ENCODE results near the gene ARRDC4. TPM values are rescaled to one million over a fixed set of nuclear protein-coding genes. Genes with fewer than 3 reads are reported as not detected.

The ARRDC4 gene
- polyA plus RNA-seq, 3 donors, result 13.0 to 40.5 (median 19.0) TPM

- peaks cover 62 to 82% of the 10 kb centered on the region in 2 donors for H3K36me3 ChIP-seq (replicated peaks in 1 of 2; ENCODE audit: control insufficient read depth in 1 of 2, insufficient read depth in 2 of 2, low read length in 2 of 2)
- TF ChIP-seq, protein P1, sequence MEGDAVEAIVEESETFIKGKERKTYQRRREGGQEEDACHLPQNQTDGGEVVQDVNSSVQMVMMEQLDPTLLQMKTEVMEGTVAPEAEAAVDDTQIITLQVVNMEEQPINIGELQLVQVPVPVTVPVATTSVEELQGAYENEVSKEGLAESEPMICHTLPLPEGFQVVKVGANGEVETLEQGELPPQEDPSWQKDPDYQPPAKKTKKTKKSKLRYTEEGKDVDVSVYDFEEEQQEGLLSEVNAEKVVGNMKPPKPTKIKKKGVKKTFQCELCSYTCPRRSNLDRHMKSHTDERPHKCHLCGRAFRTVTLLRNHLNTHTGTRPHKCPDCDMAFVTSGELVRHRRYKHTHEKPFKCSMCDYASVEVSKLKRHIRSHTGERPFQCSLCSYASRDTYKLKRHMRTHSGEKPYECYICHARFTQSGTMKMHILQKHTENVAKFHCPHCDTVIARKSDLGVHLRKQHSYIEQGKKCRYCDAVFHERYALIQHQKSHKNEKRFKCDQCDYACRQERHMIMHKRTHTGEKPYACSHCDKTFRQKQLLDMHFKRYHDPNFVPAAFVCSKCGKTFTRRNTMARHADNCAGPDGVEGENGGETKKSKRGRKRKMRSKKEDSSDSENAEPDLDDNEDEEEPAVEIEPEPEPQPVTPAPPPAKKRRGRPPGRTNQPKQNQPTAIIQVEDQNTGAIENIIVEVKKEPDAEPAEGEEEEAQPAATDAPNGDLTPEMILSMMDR (IDR thresholded peaks at IDR 0.05), result no peak
- H3K9ac ChIP-seq (ENCODE audit: insufficient read depth, low read length, poor library complexity, severe bottlenecking), result no peak overlapping the region
- H3K9me3 ChIP-seq (replicated peaks in 1 of 2; ENCODE audit: control insufficient read depth in 1 of 2, insufficient read depth in 1 of 2, low read length in 2 of 2), result no peaks in the 10 kb centered on the region
- no peak for DNase-seq
- peaks cover 58 to 66% of the 10 kb centered on the region in 2 donors for H3K36me3 Mint-ChIP-seq
- no peak overlapping the region for H2AFZ ChIP-seq (ENCODE audit: insufficient read depth, low read depth, low read length, poor library complexity, severe bottlenecking)
- H3K27ac ChIP-seq (ENCODE audit: low read depth in 1 of 2, low read length in 2 of 2), result no peak overlapping the region
- H3K4me3 Mint-ChIP-seq, result no peak overlapping the region
- no peaks in the 10 kb centered on the region for H3K27me3 Mint-ChIP-seq (ENCODE audit: low read depth in 3 of 3)
- no CpG with 5 or more reads among the region's 2 CpGs for WGBS (ENCODE audit: insufficient coverage)
- no peaks in the 10 kb centered on the region for H3K9me3 Mint-ChIP-seq
- H4K20me1 ChIP-seq (ENCODE audit: insufficient read depth, low read length), result peaks cover 97% of the 10 kb centered on the region
- H3K4me2 ChIP-seq (replicated peaks; ENCODE audit: extremely low read depth, low read length, poor library complexity, severe bottlenecking), result no peak overlapping the region
- peaks cover 35% of the 10 kb centered on the region for H3K79me2 ChIP-seq (ENCODE audit: insufficient read depth, low read length)
- H3K4me1 Mint-ChIP-seq, result peaks cover 25% of the 10 kb centered on the region
- no peaks in the 10 kb centered on the region for H3K27me3 ChIP-seq (ENCODE audit: control insufficient read depth in 2 of 2, insufficient read depth in 2 of 2, low read length in 2 of 2)
- intact Hi-C loops (cut with micrococcal nuclease), result no loop called here
- no peak overlapping the region for H3K27ac Mint-ChIP-seq
- H3K4me3 ChIP-seq (replicated peaks in 1 of 3; ENCODE audit: low read depth in 2 of 3, low read length in 3 of 3), result no peak overlapping the region
- H3K4me1 ChIP-seq (ENCODE audit: control insufficient read depth in 1 of 2, insufficient read depth in 2 of 2, low read length in 2 of 2), result peaks cover 18 to 30% of the 10 kb centered on the region in 2 donors
Measured at GRCh38 chr15:97967881-97968280, 7.4 kb downstream of the ARRDC4 start.

- TF ChIP-seq, protein P1 (IDR thresholded peaks at IDR 0.05), result no peak
- peaks cover 62 to 71% of the 10 kb centered on the region in 2 donors for H3K36me3 Mint-ChIP-seq
Measured at GRCh38 chr15:97968380-97968779, 7.9 kb downstream of the ARRDC4 start.

More at GRCh38 chr15:97968380-97968779, 7.9 kb downstream of the ARRDC4 start:
- Histone ChIP-seq H3K4me2 (replicated peaks; ENCODE audit: extremely low read depth, low read length, poor library complexity, severe bottlenecking) (no peak overlapping the region), H3K9me3 (replicated peaks in 1 of 2; ENCODE audit: control insufficient read depth in 1 of 2, insufficient read depth in 1 of 2, low read length in 2 of 2) (no peaks in the 10 kb centered on the region), H3K27ac (ENCODE audit: low read depth in 1 of 2, low read length in 2 of 2) (no peak overlapping the region), H2AFZ (ENCODE audit: insufficient read depth, low read depth, low read length, poor library complexity, severe bottlenecking) (no peak overlapping the region), H3K27me3 (ENCODE audit: control insufficient read depth in 2 of 2, insufficient read depth in 2 of 2, low read length in 2 of 2) (no peaks in the 10 kb centered on the region), H3K79me2 (ENCODE audit: insufficient read depth, low read length) (peaks cover 30% of the 10 kb centered on the region), H3K4me3 (replicated peaks in 1 of 3; ENCODE audit: low read depth in 2 of 3, low read length in 3 of 3) (no peak overlapping the region), H3K36me3 (replicated peaks in 1 of 2; ENCODE audit: control insufficient read depth in 1 of 2, insufficient read depth in 2 of 2, low read length in 2 of 2) (peaks cover 67 to 87% of the 10 kb centered on the region in 2 donors), H4K20me1 (ENCODE audit: insufficient read depth, low read length) (peaks cover 97% of the 10 kb centered on the region), H3K9ac (ENCODE audit: insufficient read depth, low read length, poor library complexity, severe bottlenecking) (no peak overlapping the region), H3K4me1 (ENCODE audit: control insufficient read depth in 1 of 2, insufficient read depth in 2 of 2, low read length in 2 of 2) (peaks cover 14 to 25% of the 10 kb centered on the region in 2 donors)
- Mint-ChIP-seq H3K27me3 (ENCODE audit: low read depth in 3 of 3) (no peaks in the 10 kb centered on the region), H3K9me3 (no peaks in the 10 kb centered on the region), H3K4me1 (peaks cover 20% of the 10 kb centered on the region), H3K4me3 (no peak overlapping the region), H3K27ac (no peak overlapping the region)
- no CpG with 5 or more reads among the region's 1 CpG for WGBS (ENCODE audit: insufficient coverage)
- intact Hi-C loops (cut with micrococcal nuclease), result no loop called here
- DNase-seq, result no peak
